ENCODE results near the gene MYEF2. TPM values are rescaled to one million over a fixed set of nuclear protein-coding genes. Genes with fewer than 3 reads are reported as not detected.
A peak's percentile ranks its signal among the peaks of the same experiment; 100 is the strongest.

The MYEF2 gene, protein sequence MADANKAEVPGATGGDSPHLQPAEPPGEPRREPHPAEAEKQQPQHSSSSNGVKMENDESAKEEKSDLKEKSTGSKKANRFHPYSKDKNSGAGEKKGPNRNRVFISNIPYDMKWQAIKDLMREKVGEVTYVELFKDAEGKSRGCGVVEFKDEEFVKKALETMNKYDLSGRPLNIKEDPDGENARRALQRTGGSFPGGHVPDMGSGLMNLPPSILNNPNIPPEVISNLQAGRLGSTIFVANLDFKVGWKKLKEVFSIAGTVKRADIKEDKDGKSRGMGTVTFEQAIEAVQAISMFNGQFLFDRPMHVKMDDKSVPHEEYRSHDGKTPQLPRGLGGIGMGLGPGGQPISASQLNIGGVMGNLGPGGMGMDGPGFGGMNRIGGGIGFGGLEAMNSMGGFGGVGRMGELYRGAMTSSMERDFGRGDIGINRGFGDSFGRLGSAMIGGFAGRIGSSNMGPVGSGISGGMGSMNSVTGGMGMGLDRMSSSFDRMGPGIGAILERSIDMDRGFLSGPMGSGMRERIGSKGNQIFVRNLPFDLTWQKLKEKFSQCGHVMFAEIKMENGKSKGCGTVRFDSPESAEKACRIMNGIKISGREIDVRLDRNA
- total RNA-seq (2014; rRNA removed; shearing (Covaris generic)) (44.0 and 57.1 TPM in 2 replicates), total RNA-seq (2022) (107 and 129 TPM in 2 replicates), Bru-seq, nascent RNA (percentile 96 among the genes with signal in this experiment), BruChase-seq, experiment 1, labeled RNA remaining after a 6-hour chase (percentile 93 among the genes with signal in this experiment), BruChase-seq, experiment 2, labeled RNA remaining after a 2-hour chase (percentile 95 among the genes with signal in this experiment)
- long read RNA-seq, full-length matches to known transcripts = 3 of 38 reads
- long read RNA-seq, partial matches to known transcripts = 7 of 38 reads
- long read RNA-seq, other reads (novel, unspliced or antisense) = 28 of 38 reads

DNA sequence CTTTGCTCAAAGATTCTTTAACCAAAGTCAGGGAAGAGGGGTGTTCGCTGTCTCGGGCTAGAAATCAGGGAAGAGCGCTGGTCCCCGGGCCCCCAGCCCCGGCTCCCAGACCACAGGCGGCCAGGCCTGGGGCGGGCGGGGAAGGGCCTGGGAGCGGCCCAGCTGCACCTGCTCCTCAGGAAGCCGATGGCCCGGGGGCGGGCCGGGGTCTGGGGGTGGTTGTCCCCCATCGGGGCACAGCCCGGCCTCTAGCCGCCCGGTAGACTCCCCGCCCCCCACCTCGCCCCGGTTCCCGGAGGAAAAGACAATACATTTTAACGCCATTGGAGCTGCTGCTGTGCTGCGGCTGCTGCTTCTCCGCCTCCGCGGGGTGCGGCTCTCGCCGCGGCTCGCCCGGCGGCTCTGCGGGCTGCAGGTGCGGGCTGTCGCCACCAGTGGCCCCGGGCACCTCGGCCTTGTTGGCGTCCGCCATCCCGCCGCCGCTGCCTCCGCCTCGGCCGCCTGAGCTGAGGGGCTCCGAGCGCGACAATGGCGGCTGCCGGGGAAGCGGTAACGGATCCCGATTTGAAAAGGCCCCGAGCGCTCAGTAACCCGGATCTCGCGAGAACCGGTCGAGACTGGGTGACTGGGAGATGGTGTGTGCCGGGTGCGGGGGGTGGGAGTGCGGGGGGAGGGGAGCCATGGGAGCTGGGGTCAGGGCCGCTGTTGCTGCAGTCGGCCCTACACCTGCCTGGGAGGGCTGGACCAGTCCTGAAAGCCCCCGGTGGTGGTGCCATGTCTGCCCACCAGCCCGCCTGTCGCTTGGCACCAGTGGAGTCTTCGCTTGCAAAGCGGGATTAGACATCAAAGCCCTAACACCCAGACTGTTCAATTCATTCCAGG lies at the start of gene MYEF2:
TSS of gene MYEF2 (minus strand) at position 530 of the 882 bp plus-strand sequence. CDS start at position 472, 58 bp downstream.
- POLR2A ChIA-PET = interaction anchor here (0.7 to 1.2 kb wide), 3 partner anchors 9 to 154 kb away, joined by 3 to 4 read pairs (median 3); no protein-coding TSS in a partner anchor

DNA sequence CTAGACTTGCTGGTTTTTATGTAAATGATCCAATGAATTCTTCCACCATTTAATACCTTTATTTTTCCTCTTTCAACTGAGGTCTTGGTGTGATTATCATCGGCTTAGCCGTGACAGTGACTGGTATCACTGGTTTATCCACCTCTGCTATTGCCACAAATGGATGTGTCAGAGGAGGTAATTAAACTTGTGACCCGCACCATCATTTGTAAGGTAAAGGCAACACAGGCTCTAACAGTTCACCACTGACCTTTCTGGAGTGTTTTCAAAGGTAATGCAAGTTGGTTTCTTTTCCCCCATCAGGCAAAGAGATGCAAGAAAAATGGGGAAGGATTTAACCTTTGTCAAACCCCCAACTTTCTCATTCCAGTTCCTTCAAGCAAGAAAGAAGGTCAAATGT lies 47.7 kb upstream of the MYEF2 start:
- H3K36me3 ChIP-seq (ENCODE audit: insufficient read depth, low read length) = no peaks in the 10 kb centered on the region
- no peaks in the 10 kb centered on the region for H3K9me3 ChIP-seq (ENCODE audit: low read length)
- DNase-seq (ENCODE audit: low spot score) = no peak
- no TSS peak for BruUV-seq (replicated peaks)
- TF ChIP-seq, protein P1, sequence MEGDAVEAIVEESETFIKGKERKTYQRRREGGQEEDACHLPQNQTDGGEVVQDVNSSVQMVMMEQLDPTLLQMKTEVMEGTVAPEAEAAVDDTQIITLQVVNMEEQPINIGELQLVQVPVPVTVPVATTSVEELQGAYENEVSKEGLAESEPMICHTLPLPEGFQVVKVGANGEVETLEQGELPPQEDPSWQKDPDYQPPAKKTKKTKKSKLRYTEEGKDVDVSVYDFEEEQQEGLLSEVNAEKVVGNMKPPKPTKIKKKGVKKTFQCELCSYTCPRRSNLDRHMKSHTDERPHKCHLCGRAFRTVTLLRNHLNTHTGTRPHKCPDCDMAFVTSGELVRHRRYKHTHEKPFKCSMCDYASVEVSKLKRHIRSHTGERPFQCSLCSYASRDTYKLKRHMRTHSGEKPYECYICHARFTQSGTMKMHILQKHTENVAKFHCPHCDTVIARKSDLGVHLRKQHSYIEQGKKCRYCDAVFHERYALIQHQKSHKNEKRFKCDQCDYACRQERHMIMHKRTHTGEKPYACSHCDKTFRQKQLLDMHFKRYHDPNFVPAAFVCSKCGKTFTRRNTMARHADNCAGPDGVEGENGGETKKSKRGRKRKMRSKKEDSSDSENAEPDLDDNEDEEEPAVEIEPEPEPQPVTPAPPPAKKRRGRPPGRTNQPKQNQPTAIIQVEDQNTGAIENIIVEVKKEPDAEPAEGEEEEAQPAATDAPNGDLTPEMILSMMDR (conservative IDR thresholded peaks at IDR 0.05; ENCODE audit: low read length) = no peak
- TF ChIP-seq EZH2phosphoT487 (IDR thresholded peaks at IDR 0.05; ENCODE audit: borderline replicate concordance, low read depth, low read length) = no peak
- intact Hi-C loops (cut with micrococcal nuclease; ENCODE audit: unreplicated experiment) = no loop called here
- no peak overlapping the region for H3K4me2 ChIP-seq (ENCODE audit: low read length)
- no peaks in the 10 kb centered on the region for H3K4me1 ChIP-seq (ENCODE audit: insufficient read depth, low read length, poor library complexity, severe bottlenecking)
- no peak overlapping the region for H3K4me3 ChIP-seq (ENCODE audit: low read depth, low read length, poor library complexity, severe bottlenecking)
- no peaks in the 10 kb centered on the region for H3K79me2 ChIP-seq (ENCODE audit: insufficient read depth, low read depth, low read length)
- ChIA-PET CTCF (ENCODE audit: unreplicated experiment) (no interaction called here), POLR2A (interaction anchor here (0.6 kb wide), 2 partner anchors 106 to 163 kb away, joined by 3 read pairs; no protein-coding TSS in a partner anchor)
- H2AFZ ChIP-seq (ENCODE audit: low read length) = no peak overlapping the region
- H3K27ac ChIP-seq (ENCODE audit: low read depth, low read length, poor library complexity, severe bottlenecking) = no peak overlapping the region
- no peaks in the 10 kb centered on the region for H4K20me1 ChIP-seq (ENCODE audit: insufficient read depth, low read length)
- no peaks in the 10 kb centered on the region for H3K9me2 ChIP-seq (ENCODE audit: insufficient read depth, low read length)

More for the DNA sequence above, at the start of gene MYEF2:
- Histone ChIP-seq H4K20me1 (ENCODE audit: insufficient read depth, low read length) (peaks cover 6% of the 10 kb centered on the region; the same call in 1 of the 2 replicates), H3K4me3 (ENCODE audit: low read depth, low read length, poor library complexity, severe bottlenecking) (peak within 1 kb of the TSS; percentile 84), H3K4me1 (ENCODE audit: insufficient read depth, low read length, poor library complexity, severe bottlenecking) (peaks cover 39% of the 10 kb centered on the region), H3K9me2 (ENCODE audit: insufficient read depth, low read length) (no peaks in the 10 kb centered on the region), H3K79me2 (ENCODE audit: insufficient read depth, low read depth, low read length) (peaks cover 53% of the 10 kb centered on the region), H3K36me3 (ENCODE audit: insufficient read depth, low read length) (peaks cover 23% of the 10 kb centered on the region), H3K9me3 (ENCODE audit: low read length) (peaks cover 18% of the 10 kb centered on the region; the same call in 1 of the 2 replicates), H3K27ac (ENCODE audit: low read depth, low read length, poor library complexity, severe bottlenecking) (peak within 1 kb of the TSS; percentile 78), H3K4me2 (ENCODE audit: low read length) (peak within 1 kb of the TSS; percentile 93), H2AFZ (ENCODE audit: low read length) (peak within 1 kb of the TSS; percentile 94)
- peak; percentile 90 for DNase-seq (ENCODE audit: low spot score)
- TF ChIP-seq, protein P1 (conservative IDR thresholded peaks at IDR 0.05; ENCODE audit: low read length) = no peak
- TF ChIP-seq EZH2phosphoT487 (IDR thresholded peaks at IDR 0.05; ENCODE audit: borderline replicate concordance, low read depth, low read length) = no peak
- intact Hi-C loops (cut with micrococcal nuclease; ENCODE audit: unreplicated experiment) = loop anchor here (2.0 kb wide), 1 partner anchor 153 kb away; the partner anchor contains the start of gene DUT
- CTCF ChIA-PET (ENCODE audit: unreplicated experiment) = no interaction called here
- no TSS peak for BruUV-seq (replicated peaks)
